Measurements from ENCODE around the gene HDGF.

The HDGF gene

GRCh38 chr1:156705918-156706656 lies 45.4 kb downstream of the HDGF start:
- Histone ChIP-seq H3K4me3 (replicated peaks; ENCODE audit: low read depth, low read length) (peak overlapping the region; percentile 49), H3K27me3 (replicated peaks; ENCODE audit: control insufficient read depth, insufficient read depth, low read length) (no peaks in the 10 kb centered on the region; the same call in 1 of the 2 replicates), H3K36me3 (ENCODE audit: control insufficient read depth, insufficient read depth, low read length) (no peaks in the 10 kb centered on the region)
- TF ChIP-seq, protein P1, sequence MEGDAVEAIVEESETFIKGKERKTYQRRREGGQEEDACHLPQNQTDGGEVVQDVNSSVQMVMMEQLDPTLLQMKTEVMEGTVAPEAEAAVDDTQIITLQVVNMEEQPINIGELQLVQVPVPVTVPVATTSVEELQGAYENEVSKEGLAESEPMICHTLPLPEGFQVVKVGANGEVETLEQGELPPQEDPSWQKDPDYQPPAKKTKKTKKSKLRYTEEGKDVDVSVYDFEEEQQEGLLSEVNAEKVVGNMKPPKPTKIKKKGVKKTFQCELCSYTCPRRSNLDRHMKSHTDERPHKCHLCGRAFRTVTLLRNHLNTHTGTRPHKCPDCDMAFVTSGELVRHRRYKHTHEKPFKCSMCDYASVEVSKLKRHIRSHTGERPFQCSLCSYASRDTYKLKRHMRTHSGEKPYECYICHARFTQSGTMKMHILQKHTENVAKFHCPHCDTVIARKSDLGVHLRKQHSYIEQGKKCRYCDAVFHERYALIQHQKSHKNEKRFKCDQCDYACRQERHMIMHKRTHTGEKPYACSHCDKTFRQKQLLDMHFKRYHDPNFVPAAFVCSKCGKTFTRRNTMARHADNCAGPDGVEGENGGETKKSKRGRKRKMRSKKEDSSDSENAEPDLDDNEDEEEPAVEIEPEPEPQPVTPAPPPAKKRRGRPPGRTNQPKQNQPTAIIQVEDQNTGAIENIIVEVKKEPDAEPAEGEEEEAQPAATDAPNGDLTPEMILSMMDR (IDR thresholded peaks at IDR 0.05; ENCODE audit: insufficient read depth, low read length, poor library complexity, severe bottlenecking) = peak; percentile 90
- DNase-seq (ENCODE audit: extremely low read depth, insufficient read length) = peak; percentile 63

DNA sequence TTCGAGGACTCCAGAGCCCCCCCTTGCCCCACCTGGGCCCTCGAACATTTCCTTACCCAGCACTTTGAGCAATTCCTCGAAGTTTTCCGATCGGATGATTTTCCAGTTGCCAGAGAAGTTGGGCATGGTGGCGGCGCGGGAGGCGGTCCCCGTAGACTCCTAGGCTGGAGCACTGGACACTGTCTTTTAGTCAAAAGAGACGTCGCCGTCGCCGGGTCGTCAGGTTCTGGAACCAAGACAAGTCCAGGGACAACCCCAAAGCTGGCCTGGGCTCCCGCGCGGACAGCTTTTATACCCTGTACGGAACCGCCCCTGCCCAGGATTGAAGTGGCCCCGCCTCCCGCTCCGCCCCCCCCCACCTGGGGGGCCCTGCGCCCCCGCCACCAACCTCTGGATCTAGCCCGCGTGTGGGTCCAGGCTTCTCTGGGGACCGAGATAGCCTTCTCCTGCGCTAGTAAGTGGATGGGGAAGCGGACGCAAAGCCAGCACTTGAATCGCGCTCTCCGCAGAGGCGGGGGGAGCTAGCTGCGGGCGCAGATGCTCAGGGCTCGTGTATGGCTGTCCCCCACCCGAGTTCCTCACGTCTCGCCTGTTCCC lies 46.1 kb downstream of the HDGF start, which contains the start of gene CRABP2:
Gene CRABP2 (minus strand): TSS at position 263 of the 597 bp plus-strand sequence. CDS start 137 bp downstream, at position 126.
- Histone ChIP-seq H3K27me3 (replicated peaks; ENCODE audit: control insufficient read depth, insufficient read depth, low read length) (no peaks in the 10 kb centered on the region; the same call in 1 of the 2 replicates), H3K36me3 (ENCODE audit: control insufficient read depth, insufficient read depth, low read length) (no peaks in the 10 kb centered on the region), H3K4me3 (replicated peaks; ENCODE audit: low read depth, low read length) (peak within 1 kb of the TSS; percentile 49)
- no peak for DNase-seq (ENCODE audit: extremely low read depth, insufficient read length)
- TF ChIP-seq, protein P1 (IDR thresholded peaks at IDR 0.05; ENCODE audit: insufficient read depth, low read length, poor library complexity, severe bottlenecking) = no peak

DNA sequence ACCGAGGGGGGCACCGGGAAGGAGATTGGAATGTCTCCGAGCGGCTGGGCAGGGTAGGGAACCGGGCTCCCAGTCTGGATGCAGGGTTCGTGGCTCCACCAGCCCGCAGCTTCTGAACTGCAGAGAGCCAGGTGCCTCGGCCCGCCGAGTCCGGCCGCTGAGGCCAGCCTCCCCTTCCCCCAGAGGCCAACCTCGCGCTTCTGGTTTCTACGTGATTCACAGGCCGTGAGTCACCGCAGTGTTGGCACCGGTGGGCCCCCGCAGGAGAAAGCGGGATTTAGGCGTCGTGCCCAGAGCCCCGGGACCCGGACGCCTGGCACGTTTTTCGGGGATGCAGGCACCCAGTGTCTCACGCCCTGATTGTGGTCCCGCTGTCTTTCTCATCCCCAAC lies 46.5 kb downstream of the HDGF start:
- Histone ChIP-seq H3K4me3 (replicated peaks; ENCODE audit: low read depth, low read length) (no peak overlapping the region), H3K27me3 (replicated peaks; ENCODE audit: control insufficient read depth, insufficient read depth, low read length) (no peaks in the 10 kb centered on the region; the same call in 1 of the 2 replicates), H3K36me3 (ENCODE audit: control insufficient read depth, insufficient read depth, low read length) (no peaks in the 10 kb centered on the region)
- TF ChIP-seq, protein P1 (IDR thresholded peaks at IDR 0.05; ENCODE audit: insufficient read depth, low read length, poor library complexity, severe bottlenecking) = no peak
- DNase-seq (ENCODE audit: extremely low read depth, insufficient read length) = no peak

DNA sequence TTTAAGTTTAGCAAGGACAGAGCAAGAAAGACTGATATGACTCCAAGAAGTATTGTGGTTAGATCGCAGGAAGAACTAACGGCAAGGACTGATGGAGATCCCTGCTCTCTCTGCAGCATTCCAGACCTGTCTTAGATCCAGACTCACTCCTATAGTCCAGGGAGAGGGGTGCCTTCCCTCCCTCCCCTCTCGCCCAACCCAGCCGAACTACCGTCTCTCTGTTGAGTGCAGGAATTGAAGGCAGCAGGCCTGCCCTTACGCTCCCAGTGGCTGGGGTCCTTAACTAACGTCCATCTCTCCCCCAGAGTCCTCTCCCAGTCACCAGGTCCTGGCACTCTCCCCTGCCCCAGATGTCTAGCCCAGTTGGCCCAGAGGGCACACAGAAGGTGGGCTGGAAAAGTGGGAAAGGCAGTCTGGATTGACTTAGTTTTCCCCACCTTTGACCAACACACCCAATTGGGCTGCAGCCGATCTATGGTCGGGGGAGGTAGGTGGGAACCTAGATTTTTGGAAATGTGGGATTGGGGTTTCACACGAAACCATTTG lies 47.2 kb downstream of the HDGF start:
- no peaks in the 10 kb centered on the region; the same call in 1 of the 2 replicates for H3K27me3 ChIP-seq (replicated peaks; ENCODE audit: control insufficient read depth, insufficient read depth, low read length)
- DNase-seq (ENCODE audit: extremely low read depth, insufficient read length) = no peak
- no peak overlapping the region for H3K4me3 ChIP-seq (replicated peaks; ENCODE audit: low read depth, low read length)
- H3K36me3 ChIP-seq (ENCODE audit: control insufficient read depth, insufficient read depth, low read length) = no peaks in the 10 kb centered on the region
- TF ChIP-seq, protein P1 (IDR thresholded peaks at IDR 0.05; ENCODE audit: insufficient read depth, low read length, poor library complexity, severe bottlenecking) = no peak

DNA sequence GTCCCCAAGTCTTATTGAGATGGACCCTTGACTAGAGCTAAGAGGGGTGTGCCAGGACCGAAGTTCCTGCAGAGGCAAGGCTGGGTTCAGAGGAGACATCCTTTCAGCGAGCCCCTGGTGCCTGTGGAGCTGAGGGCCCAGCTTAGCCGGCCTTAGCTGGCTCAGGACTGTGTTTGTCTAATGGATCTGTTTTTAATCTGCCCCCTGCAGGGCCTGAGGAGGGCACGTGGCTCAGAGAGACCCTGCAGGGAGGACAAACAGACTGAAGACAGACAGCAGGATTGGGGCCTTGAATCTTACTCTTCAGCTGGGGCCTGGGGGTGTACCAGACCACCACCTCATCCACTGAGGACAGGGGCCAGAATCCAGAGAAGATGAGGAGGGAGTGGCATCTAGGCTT lies 47.7 kb downstream of the HDGF start:
- TF ChIP-seq, protein P1 (IDR thresholded peaks at IDR 0.05; ENCODE audit: insufficient read depth, low read length, poor library complexity, severe bottlenecking) = no peak
- no peak overlapping the region for H3K4me3 ChIP-seq (replicated peaks; ENCODE audit: low read depth, low read length)
- H3K36me3 ChIP-seq (ENCODE audit: control insufficient read depth, insufficient read depth, low read length) = no peaks in the 10 kb centered on the region
- DNase-seq (ENCODE audit: extremely low read depth, insufficient read length) = no peak
- H3K27me3 ChIP-seq (replicated peaks; ENCODE audit: control insufficient read depth, insufficient read depth, low read length) = no peaks in the 10 kb centered on the region; the same call in 1 of the 2 replicates

All from GM06990 (cell line).